ENCODE measurements around the gene KDM4B. TPM values are rescaled to one million over a fixed set of nuclear protein-coding genes. Genes with fewer than 3 reads are reported as not detected.
"Not testable (repeated sequence)": the region's sequence is repeated elsewhere in the genome, so short reads cannot be mapped to it uniquely, and the experiment has no call there.

The KDM4B gene
- total RNA-seq, result 10 to 100 TPM; 15.7 to 48.0 (median 33.0) TPM

- peak within 1 kb of the TSS; percentile 57 to 91 (median 71) for H3K4me3 ChIP-seq
- 0 to 80% (median 2%) methylated on average over 1 to 15 of the region's 96 CpGs; no CpG with 5 or more reads in 6 of the 10 experiments for WGBS, 10 experiments
- H3K27ac ChIP-seq, result peak within 1 kb of the TSS; percentile 73 to 84
- peaks cover 5 to 8% of the 10 kb centered on the region in 2 donors for H3K4me1 ChIP-seq (replicated peaks in 1 of 2)
- in situ Hi-C loops (cut with MboI; ENCODE audit: low pct_unique_long_range_greater_than_20kb in 2 of 9, low sequenced_read_pairs in 9 of 9, unreplicated experiment in 9 of 9), result no loop called here
- peak; percentile 88 to 96 (median 94) for ATAC-seq (replicated peaks in 6 of 8)
These were observed at the start of gene KDM4B for GRCh38 chr19:4968462-4969291. KDM4B (plus strand) TSS chr19:4969113; CDS start chr19:5032891, 63,778 bp downstream.

- Histone ChIP-seq H3K27ac (peak overlapping the region; percentile 29 to 38), H3K4me1 (replicated peaks in 1 of 2) (peaks cover 5 to 16% of the 10 kb centered on the region in 2 donors), H3K4me3 (no peak overlapping the region)
- ATAC-seq (replicated peaks in 6 of 8), result peak in 4 of 8 experiments; percentile 10 to 17 (median 12)
- in situ Hi-C loops (cut with MboI; ENCODE audit: low pct_unique_long_range_greater_than_20kb in 2 of 9, low sequenced_read_pairs in 9 of 9, unreplicated experiment in 9 of 9), result no loop called here
- 80 to 93% (median 87%) methylated on average over 1 to 11 of the region's 22 CpGs; no CpG with 5 or more reads in 5 of the 10 experiments for WGBS, 10 experiments
These were observed 46.2 kb upstream of the KDM4B start for GRCh38 chr19:4922530-4923275.

GRCh38 chr19:4923276-4923747, 45.6 kb upstream of the KDM4B start:
- H3K27ac ChIP-seq, result peak overlapping the region; percentile 29 to 38
- H3K4me1 ChIP-seq (replicated peaks in 1 of 2), result peaks cover 5 to 17% of the 10 kb centered on the region in 2 donors
- H3K4me3 ChIP-seq, result no peak overlapping the region
- ATAC-seq (replicated peaks in 6 of 8), result peak in 4 of 8 experiments; percentile 17 to 33 (median 20)
- in situ Hi-C loops (cut with MboI; ENCODE audit: low pct_unique_long_range_greater_than_20kb in 2 of 9, low sequenced_read_pairs in 9 of 9, unreplicated experiment in 9 of 9), result no loop called here
- 80 to 100% (median 87%) methylated on average over 2 to 4 of the region's 21 CpGs; no CpG with 5 or more reads in 6 of the 10 experiments for WGBS, 10 experiments

DNA sequence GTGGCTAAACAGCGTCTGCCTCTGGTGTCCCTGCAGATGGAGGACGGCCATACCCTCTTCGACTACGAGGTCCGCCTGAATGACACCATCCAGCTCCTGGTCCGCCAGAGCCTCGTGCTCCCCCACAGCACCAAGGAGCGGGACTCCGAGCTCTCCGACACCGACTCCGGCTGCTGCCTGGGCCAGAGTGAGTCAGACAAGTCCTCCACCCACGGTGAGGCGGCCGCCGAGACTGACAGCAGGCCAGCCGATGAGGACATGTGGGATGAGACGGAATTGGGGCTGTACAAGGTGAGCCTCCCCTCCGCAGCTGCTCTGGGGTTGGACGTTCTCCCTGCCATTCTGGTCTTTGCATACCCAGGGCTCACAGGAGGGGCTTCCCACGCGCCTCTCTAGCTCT, 39.7 kb upstream of the KDM4B start:
- WGBS, 10 experiments, result 80 to 100% (median 92%) methylated on average over 1 to 7 of the region's 22 CpGs; no CpG with 5 or more reads in 5 of the 10 experiments
- peak in 2 of 8 experiments; percentile 71 to 88 for ATAC-seq (replicated peaks in 6 of 8)
- H3K27ac ChIP-seq, result no peak overlapping the region
- in situ Hi-C loops (cut with MboI; ENCODE audit: low pct_unique_long_range_greater_than_20kb in 2 of 9, low sequenced_read_pairs in 9 of 9, unreplicated experiment in 9 of 9), result no loop called here
- H3K4me3 ChIP-seq, result no peak overlapping the region
- peaks cover 11 to 17% of the 10 kb centered on the region in 2 donors for H3K4me1 ChIP-seq (replicated peaks in 1 of 2)

GRCh38 chr19:4930664-4931063, 38.2 kb upstream of the KDM4B start:
- ATAC-seq (replicated peaks in 6 of 8), result peak in 5 of 8 experiments; percentile 86 to 94 (median 88)
- peaks cover 11 to 17% of the 10 kb centered on the region in 2 donors for H3K4me1 ChIP-seq (replicated peaks in 1 of 2)
- WGBS, 10 experiments, result 41 to 73% methylated on average over 8 to 14 of the region's 28 CpGs; no CpG with 5 or more reads in 8 of the 10 experiments
- H3K27ac ChIP-seq, result peak overlapping the region; percentile 79 to 81
- in situ Hi-C loops (cut with MboI; ENCODE audit: low pct_unique_long_range_greater_than_20kb in 2 of 9, low sequenced_read_pairs in 9 of 9, unreplicated experiment in 9 of 9), result no loop called here
- no peak overlapping the region for H3K4me3 ChIP-seq

DNA sequence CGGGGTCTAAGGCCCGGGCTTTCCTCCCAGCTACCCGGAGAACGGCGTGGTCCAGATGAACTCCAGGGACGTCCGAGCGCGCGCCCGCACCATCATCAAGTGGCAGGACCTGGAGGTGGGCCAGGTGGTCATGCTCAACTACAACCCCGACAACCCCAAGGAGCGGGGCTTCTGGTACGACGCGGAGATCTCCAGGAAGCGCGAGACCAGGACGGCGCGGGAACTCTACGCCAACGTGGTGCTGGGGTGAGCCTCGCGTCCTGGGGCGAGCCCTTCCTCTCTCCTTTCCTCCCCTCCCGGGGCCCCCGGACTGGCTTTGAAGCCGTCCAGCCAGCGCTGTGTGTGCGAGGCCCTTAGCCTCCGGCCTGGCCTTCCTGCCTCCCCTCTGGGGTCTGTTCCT, 36.2 kb upstream of the KDM4B start:
- ATAC-seq (replicated peaks in 6 of 8), result no peak
- in situ Hi-C loops (cut with MboI; ENCODE audit: low pct_unique_long_range_greater_than_20kb in 2 of 9, low sequenced_read_pairs in 9 of 9, unreplicated experiment in 9 of 9), result no loop called here
- Histone ChIP-seq H3K4me1 (replicated peaks in 1 of 2) (peaks cover 7 to 9% of the 10 kb centered on the region in 2 donors), H3K27ac (no peak overlapping the region), H3K4me3 (no peak overlapping the region)
- 94% methylated on average over 3 of the region's 32 CpGs; no CpG with 5 or more reads in 9 of the 10 experiments for WGBS, 10 experiments

- in situ Hi-C loops (cut with MboI; ENCODE audit: low pct_unique_long_range_greater_than_20kb in 2 of 9, low sequenced_read_pairs in 9 of 9, unreplicated experiment in 9 of 9), result no loop called here
- ATAC-seq (replicated peaks in 6 of 8), result no peak
- WGBS, 10 experiments, result 65 to 100% (median 87%) methylated on average over 1 to 6 of the region's 7 CpGs; no CpG with 5 or more reads in 3 of the 10 experiments
- peaks cover 6 to 9% of the 10 kb centered on the region in 2 donors for H3K4me1 ChIP-seq (replicated peaks in 1 of 2)
- H3K4me3 ChIP-seq, result no peak overlapping the region
- H3K27ac ChIP-seq, result no peak overlapping the region
These were observed 35.4 kb upstream of the KDM4B start for GRCh38 chr19:4933528-4933927.

DNA sequence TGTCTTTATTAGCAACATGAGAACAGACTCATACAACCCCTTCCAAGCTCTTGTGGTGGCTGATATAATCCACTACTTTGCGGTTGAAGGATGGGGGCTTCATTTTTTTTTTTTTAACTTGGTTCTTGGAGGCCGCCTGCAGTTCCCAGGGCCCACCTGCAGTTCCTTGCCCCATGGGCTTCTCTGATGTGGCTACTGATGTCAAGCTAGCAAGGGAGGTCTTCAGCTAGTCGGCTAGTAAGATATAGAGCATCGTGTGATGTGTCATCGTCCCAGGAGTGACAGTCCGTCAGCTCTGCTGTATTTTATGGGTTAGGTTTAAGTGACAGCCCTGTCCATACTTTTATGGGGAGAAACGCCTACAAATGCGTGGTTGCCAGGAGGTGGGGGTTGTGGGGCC, 33.5 kb upstream of the KDM4B start:
- Histone ChIP-seq H3K27ac (no peak overlapping the region), H3K4me3 (no peak overlapping the region), H3K4me1 (replicated peaks in 1 of 2) (peaks cover 5% of the 10 kb centered on the region in 2 donors)
- ATAC-seq (replicated peaks in 6 of 8), result no peak
- whole genome bisulfite sequencing, 10 experiments, result 84 to 100% (median 100%) methylated on average over 1 to 6 of the region's 8 CpGs; no CpG with 5 or more reads in 5 of the 10 experiments
- in situ Hi-C loops (cut with MboI; ENCODE audit: low pct_unique_long_range_greater_than_20kb in 2 of 9, low sequenced_read_pairs in 9 of 9, unreplicated experiment in 9 of 9), result no loop called here

GRCh38 chr19:4937060-4937459, 31.9 kb upstream of the KDM4B start:
- in situ Hi-C loops (cut with MboI; ENCODE audit: low pct_unique_long_range_greater_than_20kb in 2 of 9, low sequenced_read_pairs in 9 of 9, unreplicated experiment in 9 of 9), result no loop called here
- 86 to 100% (median 92%) methylated on average over 1 to 7 of the region's 7 CpGs; no CpG with 5 or more reads in 1 of the 10 experiments for WGBS, 10 experiments
- H3K4me1 ChIP-seq (replicated peaks in 1 of 2), result no peaks in the 10 kb centered on the region
- H3K4me3 ChIP-seq, result no peak overlapping the region
- ATAC-seq (replicated peaks in 6 of 8), result no peak
- H3K27ac ChIP-seq, result no peak overlapping the region

- H3K27ac ChIP-seq; ATAC-seq (replicated peaks in 6 of 8); in situ Hi-C loops (cut with MboI; ENCODE audit: low pct_unique_long_range_greater_than_20kb in 2 of 9, low sequenced_read_pairs in 9 of 9, unreplicated experiment in 9 of 9); H3K4me1 ChIP-seq (replicated peaks in 1 of 2); H3K4me3 ChIP-seq: not testable (repeated sequence)
- WGBS, 10 experiments, result 87 to 100% (median 100%) methylated on average over 2 to 4 of the region's 4 CpGs; no CpG with 5 or more reads in 5 of the 10 experiments
These were observed 30.5 kb upstream of the KDM4B start for GRCh38 chr19:4938461-4938860.

DNA sequence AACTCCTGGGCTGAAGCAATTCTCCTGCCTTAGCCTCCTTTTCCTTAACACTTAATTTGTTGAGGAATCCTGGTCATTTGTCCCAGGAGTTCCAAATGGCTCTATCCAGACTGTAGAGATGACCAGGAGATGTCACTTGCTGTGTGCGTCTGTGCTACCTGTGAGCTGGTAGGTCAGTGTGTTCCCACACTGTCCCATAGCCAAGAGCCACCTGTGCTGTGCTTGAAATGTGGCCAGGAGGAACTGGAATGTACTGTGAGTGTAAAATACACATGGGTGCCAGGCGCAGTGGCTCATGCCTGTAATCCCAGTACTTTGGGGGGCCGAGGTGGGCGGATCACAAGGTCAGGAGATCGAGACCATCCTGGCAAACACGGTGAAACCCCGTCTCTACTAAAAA, 29.4 kb upstream of the KDM4B start:
- no peak for ATAC-seq (replicated peaks in 6 of 8)
- no peaks in the 10 kb centered on the region for H3K4me1 ChIP-seq (replicated peaks in 1 of 2)
- in situ Hi-C loops (cut with MboI; ENCODE audit: low pct_unique_long_range_greater_than_20kb in 2 of 9, low sequenced_read_pairs in 9 of 9, unreplicated experiment in 9 of 9), result no loop called here

DNA sequence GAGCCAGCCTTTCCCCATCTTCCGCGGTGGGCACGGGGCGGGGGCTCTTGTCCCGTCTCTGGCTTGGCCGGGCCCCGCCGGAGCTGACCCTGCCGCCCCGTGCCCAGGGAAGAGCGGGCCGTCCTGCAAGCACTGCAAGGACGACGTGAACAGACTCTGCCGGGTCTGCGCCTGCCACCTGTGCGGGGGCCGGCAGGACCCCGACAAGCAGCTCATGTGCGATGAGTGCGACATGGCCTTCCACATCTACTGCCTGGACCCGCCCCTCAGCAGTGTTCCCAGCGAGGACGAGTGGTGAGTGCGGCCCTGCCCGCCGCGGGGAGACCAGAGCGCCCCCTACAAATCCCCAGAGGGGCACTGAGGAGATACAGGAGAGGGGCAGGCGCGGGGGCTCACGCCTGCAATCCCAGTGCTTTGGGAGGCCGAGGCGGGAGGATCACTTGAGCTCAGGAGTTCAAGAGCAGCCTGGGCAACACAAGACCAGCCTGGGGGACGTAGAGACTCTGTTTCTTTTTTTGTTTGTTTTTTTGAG, 27.2 kb upstream of the KDM4B start:
- H3K27ac ChIP-seq; H3K4me3 ChIP-seq; in situ Hi-C loops (cut with MboI; ENCODE audit: low pct_unique_long_range_greater_than_20kb in 2 of 9, low sequenced_read_pairs in 9 of 9, unreplicated experiment in 9 of 9); H3K4me1 ChIP-seq (replicated peaks in 1 of 2): not testable (repeated sequence)
- peak in 1 of 8 experiments; percentile 6 for ATAC-seq (replicated peaks in 6 of 8)
- 83 to 100% (median 100%) methylated on average over 1 of the region's 35 CpGs; no CpG with 5 or more reads in 7 of the 10 experiments for WGBS, 10 experiments

More for the DNA sequence above, 29.4 kb upstream of the KDM4B start:
- Histone ChIP-seq H3K4me3 (no peak overlapping the region), H3K27ac (no peak overlapping the region)
- WGBS, 10 experiments, result 60 to 100% (median 100%) methylated on average over 1 to 3 of the region's 7 CpGs; no CpG with 5 or more reads in 6 of the 10 experiments

Measured in motor neuron (in vitro differentiated cells).